Measurements from ENCODE around the gene RNASE8. TPM values are rescaled to one million over a fixed set of nuclear protein-coding genes. Genes with fewer than 3 reads are reported as not detected.

The RNASE8 gene
- total RNA-seq, 1 experiment from 2014 or later, result not detected

DNA sequence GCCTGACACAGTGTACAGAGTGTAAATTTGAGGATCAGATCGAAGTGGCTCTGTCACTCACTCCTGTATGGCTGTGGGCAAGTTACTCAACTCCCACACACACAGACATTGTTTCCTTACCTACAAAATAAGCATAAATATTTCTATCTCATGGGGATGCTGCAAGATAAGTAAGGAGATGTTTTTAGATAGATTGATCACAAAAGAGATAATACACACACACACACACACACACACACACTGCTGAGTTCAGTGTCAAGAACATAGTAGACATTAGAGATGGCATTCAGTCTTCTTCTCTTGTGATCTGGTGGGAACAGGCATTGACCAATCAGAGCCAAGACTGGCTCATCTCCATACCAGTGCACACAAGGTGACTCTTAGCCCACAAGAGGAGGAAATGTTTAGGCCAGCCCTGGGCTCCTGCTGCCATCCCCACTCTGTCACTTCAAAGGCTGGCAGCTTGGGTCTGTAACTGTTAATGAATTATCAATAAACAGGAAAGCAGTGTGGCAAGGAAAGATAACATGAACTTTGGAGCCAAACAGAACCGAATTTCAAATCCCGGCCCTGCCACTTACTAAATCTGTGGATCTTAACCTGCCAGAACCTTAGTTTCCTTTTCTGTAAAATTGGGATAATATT, 3.4 kb upstream of the RNASE8 start:
- in situ Hi-C loops (cut with HindIII; ENCODE audit: low pct_unique_long_range_greater_than_20kb, low sequenced_read_pairs) (no loop called here), intact Hi-C loops (cut with micrococcal nuclease; ENCODE audit: unreplicated experiment) (no loop called here)
- Histone ChIP-seq H3K27ac (ENCODE audit: low read length) (no peak overlapping the region), H3K27me3 (ENCODE audit: control insufficient read depth, insufficient read depth, low read length) (no peaks in the 10 kb centered on the region), H3K4me1 (ENCODE audit: control insufficient read depth, insufficient read depth, low read length) (no peaks in the 10 kb centered on the region), H3K9me3 (ENCODE audit: control insufficient read depth, insufficient read depth, low read depth, low read length) (no peaks in the 10 kb centered on the region), H3K4me3 (ENCODE audit: low read depth in 2 of 2, low read length in 2 of 2) (no peak overlapping the region), H3K36me3 (ENCODE audit: control insufficient read depth, insufficient read depth, low read length) (no peaks in the 10 kb centered on the region)
- no peak for TF ChIP-seq CTCF (IDR thresholded peaks at IDR 0.05)
- no peak for TF ChIP-seq POLR2AphosphoS5 (IDR thresholded peaks at IDR 0.05; ENCODE audit: low read depth, low read length)
- TF ChIP-seq TCF7L2 (IDR thresholded peaks at IDR 0.05; ENCODE audit: low read depth, low read length), result no peak
- no peak for TF ChIP-seq SIN3A (IDR thresholded peaks at IDR 0.05; ENCODE audit: borderline replicate concordance, insufficient read depth, low read depth, low read length)
- no peak for TF ChIP-seq REST (IDR thresholded peaks at IDR 0.05; ENCODE audit: insufficient read depth in 1 of 2, low read depth in 2 of 2, low read length in 1 of 2)
- no peak for ATAC-seq
- no TSS peak for BruUV-seq (replicated peaks)
- POLR2A ChIA-PET, result no interaction called here
- no peak for DNase-seq (ENCODE audit: low read depth, low spot score)
- CTCF ChIA-PET, result interaction anchor here (0.6 kb wide), 1 partner anchor 33 kb away, joined by 4 read pairs; no protein-coding TSS in a partner anchor

DNA sequence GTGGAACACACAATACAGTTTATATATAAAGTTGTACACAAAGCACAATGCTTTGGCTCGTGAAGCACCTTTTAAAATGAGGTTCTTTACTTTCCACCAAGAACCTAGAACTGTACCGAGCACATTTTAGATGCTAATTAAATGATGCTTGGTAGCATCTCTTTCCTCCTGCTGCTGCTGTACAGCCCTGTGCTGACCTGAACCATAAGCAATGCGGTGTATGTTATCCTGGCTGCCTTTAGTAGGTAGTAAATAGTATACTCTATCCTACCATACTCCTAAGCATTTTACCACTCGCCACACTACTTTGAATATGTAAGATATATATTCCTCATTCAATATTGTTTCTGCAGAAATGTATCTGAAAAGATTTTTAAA, 2.9 kb upstream of the RNASE8 start:
- Histone ChIP-seq H3K27me3 (ENCODE audit: control insufficient read depth, insufficient read depth, low read length) (no peaks in the 10 kb centered on the region), H3K36me3 (ENCODE audit: control insufficient read depth, insufficient read depth, low read length) (no peaks in the 10 kb centered on the region), H3K9me3 (ENCODE audit: control insufficient read depth, insufficient read depth, low read depth, low read length) (no peaks in the 10 kb centered on the region), H3K4me3 (ENCODE audit: low read depth in 2 of 2, low read length in 2 of 2) (no peak overlapping the region), H3K27ac (ENCODE audit: low read length) (no peak overlapping the region), H3K4me1 (ENCODE audit: control insufficient read depth, insufficient read depth, low read length) (no peaks in the 10 kb centered on the region)
- TF ChIP-seq CTCF (IDR thresholded peaks at IDR 0.05), result no peak
- TF ChIP-seq POLR2AphosphoS5 (IDR thresholded peaks at IDR 0.05; ENCODE audit: low read depth, low read length), result no peak
- TF ChIP-seq REST (IDR thresholded peaks at IDR 0.05; ENCODE audit: insufficient read depth in 1 of 2, low read depth in 2 of 2, low read length in 1 of 2), result no peak
- no peak for TF ChIP-seq SIN3A (IDR thresholded peaks at IDR 0.05; ENCODE audit: borderline replicate concordance, insufficient read depth, low read depth, low read length)
- no peak for TF ChIP-seq TCF7L2 (IDR thresholded peaks at IDR 0.05; ENCODE audit: low read depth, low read length)
- no peak for ATAC-seq
- POLR2A ChIA-PET, result no interaction called here
- DNase-seq (ENCODE audit: low read depth, low spot score), result no peak
- no TSS peak for BruUV-seq (replicated peaks)
- CTCF ChIA-PET, result no interaction called here
- intact Hi-C loops (cut with micrococcal nuclease; ENCODE audit: unreplicated experiment) (no loop called here), in situ Hi-C loops (cut with HindIII; ENCODE audit: low pct_unique_long_range_greater_than_20kb, low sequenced_read_pairs) (no loop called here)

Measured in Panc1 (cell line).